HG03457 (cell line): ENCODE data around the gene BBOF1.
"Not testable (repeated sequence)": the region's sequence is repeated elsewhere in the genome, so short reads cannot be mapped to it uniquely, and the experiment has no call there.

Source experiments
- ATAC-seq: cut with Tn5 transposase; IDR thresholded peaks from one replicate; pipeline ENCODE4 v1.9.1; 2021; ENCODE audit warnings: moderate number of reproducible peaks; ENCODE audit not compliant: unreplicated experiment

The BBOF1 gene

DNA sequence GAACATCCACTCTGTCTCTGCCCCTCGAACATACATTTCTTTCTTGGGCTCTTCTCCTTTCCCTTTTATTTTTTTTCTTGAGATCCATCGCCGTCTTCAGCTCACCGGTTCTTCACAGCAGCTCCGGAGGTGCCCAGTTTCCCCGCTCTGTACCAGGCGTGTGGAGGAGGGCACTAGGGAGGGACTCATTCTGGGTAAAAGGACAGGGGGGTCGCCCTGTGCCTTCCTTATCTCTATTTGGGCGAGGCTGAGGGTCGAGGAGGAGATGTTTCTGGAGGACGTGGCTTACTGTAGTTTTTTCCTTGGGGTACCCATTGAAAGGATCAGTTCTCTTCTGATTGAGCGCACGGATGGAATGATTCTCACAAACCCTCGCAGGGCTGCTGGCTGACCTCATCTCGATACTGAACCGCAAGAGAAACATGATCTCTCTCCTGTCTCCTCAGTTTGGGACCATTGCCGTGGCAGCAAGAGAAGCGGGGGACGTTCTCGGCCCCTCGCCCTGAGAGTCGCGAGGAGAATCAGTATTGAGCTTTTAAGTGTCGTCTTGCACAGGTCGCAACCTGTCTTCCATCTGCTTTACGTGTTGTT lies 66.0 kb downstream of the BBOF1 start:
- ATAC-seq: peak; percentile 3

DNA sequence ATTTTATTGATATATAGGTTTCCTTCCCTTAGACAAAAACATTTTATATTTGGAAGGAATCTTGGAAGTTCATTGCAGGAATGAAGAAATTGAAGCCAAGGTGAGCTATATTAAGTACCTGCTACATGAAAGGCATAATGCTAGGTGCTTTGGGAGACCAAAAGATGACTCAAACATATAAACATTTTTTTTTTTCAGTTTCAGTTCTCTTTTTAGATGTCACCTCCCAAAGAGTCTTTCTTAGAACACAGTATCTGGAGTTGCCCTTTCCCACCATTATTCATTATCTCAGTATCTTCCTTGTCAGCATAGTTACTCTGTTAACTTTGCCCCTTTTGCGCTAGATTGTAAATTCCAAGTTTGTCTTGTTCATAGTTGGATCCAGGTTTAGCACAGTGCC lies 66.7 kb downstream of the BBOF1 start:
- no peak for ATAC-seq

DNA sequence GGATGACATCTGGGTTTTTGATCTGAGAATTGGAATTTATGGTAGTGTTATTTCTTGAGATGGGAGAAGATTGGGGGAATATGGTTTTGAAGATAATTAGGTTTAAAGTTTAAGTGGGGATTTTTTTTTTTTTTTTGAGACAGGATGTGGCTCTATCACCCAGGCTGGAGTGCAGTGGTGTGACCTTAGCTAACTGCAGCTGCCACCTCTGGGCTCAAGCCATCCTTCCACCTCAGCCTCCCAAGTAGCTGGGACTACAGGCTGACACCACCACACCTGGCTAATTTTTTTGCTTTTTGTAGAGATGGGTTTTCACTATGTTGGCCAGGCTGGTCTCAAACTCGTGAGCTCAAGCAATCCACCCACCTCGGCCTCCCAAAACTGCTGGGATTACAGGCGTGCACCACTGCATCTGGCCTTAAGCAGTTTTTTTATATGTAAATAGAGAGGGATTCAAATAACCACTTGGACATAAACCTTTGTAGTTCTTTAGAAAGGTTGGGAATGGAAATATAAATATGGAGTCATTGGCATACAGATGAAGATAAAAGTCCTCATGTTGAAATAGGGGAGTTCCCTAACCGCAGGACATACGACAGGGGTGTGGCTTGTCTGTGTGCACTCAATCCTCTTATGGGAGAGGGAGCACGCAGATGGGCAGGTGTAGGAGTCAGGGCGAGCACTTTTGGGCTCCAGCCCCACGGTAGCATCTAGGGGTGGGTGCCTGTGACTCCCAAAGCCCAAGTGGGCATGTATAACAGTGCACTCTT lies 70.3 kb downstream of the BBOF1 start:
- no peak for ATAC-seq

DNA sequence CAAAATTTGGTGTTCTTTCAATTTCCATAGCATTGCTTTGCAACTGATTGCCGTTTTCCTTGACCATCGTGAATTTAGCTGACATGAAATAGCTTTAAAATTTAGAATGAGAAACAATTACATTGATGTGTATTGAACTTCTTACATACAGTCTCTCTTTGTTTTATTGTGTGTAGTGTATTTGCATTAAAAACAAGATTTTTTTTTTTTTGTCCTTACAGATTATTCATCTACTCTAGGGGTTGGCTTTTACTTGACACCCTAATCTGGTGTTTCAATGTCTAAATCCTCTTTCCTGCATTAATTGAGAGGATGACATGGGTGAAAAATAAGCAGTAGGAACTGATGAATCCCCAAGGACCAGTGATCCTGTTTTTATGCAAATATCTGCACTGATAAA lies 86.2 kb downstream of the BBOF1 start:
- ATAC-seq: no peak

DNA sequence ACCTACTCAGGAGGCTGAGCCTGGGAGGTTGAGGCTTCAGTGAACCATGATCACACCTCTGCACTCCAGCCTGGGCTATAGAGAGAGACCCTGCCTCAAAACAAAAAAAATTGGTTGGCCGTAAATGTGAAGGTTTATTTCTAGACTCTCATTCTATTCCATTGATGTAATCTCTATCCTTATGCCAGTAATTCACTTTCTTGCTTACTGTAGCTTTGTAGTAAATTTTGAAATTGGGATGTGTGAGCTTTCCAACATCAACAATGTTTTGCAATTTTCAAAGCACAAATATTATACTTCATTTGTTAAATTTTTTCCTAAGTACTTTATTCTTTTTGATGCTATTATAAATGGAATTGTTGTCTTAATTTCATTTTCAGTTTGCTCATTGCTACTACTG lies 90.2 kb downstream of the BBOF1 start:
- no peak for ATAC-seq

DNA sequence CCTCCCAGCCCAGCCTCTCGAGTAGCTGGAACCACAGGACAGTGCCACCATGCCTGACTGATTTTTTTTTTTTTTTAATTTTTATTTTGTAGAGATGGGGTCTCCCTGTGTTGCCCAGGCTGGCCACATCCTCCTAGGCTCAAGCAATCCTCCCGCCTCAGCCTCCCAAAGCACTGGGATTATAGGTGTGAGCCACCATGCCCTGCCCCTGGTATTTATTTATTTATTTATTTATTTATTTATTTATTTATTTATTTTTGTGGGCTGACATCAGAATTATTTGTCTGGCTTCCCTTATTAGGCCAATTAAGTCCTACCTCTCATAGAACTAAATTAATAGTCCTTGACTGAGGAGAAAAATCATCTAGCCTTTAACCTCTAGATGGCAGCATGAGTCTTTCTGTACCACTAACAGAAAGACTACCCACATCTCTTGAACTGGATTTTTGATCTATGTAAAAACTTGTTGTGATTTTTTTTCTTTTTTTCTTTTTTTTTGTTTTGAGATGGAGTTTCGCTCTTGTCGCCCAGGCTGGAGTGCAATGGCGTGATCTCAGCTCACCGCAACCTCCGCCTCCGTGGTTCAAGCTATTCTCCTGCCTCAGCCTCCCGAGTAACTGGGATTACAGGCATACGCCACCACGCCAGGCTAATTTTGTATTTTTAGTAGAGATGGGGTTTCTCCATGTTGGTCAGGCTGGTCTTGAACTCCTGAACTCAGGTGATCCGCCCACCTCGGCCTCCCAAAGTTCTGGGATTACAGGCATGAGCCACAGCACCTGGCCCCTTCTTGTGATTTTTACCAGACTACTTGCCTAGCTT lies 92.5 kb downstream of the BBOF1 start:
- not testable (repeated sequence) for ATAC-seq
